GM21576 (cell line): ENCODE data around the gene ALDH1A3.

Source experiments
- ATAC-seq: cut with Tn5 transposase; IDR thresholded peaks from one replicate; pipeline ENCODE4 v1.9.1; 2021; ENCODE audit warnings: mild to moderate bottlenecking, moderate library complexity; ENCODE audit not compliant: unreplicated experiment

ALDH1A3 gene

GRCh38 chr15:100944986-100945385 lies 65.4 kb downstream of the ALDH1A3 start:
- ATAC-seq: no peak

- peak; percentile 56 for ATAC-seq
Measured at GRCh38 chr15:100947760-100948429, 68.3 kb downstream of the ALDH1A3 start.

DNA sequence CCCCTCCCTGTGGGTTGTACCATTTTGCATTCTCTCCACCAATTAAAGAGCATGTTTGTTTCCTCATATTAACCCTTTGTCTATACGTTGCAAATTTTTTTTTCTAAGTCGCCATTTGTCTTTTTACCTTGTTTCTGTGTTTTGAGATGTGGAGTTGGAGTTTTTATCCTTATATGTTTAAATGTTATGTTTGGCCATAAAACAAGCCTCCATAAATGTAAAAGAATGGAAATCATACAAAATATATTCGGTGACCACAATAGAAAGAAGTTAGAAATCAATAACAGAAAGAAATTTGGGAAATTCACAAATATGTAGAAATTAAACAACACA lies 68.8 kb downstream of the ALDH1A3 start:
- ATAC-seq: no peak

DNA sequence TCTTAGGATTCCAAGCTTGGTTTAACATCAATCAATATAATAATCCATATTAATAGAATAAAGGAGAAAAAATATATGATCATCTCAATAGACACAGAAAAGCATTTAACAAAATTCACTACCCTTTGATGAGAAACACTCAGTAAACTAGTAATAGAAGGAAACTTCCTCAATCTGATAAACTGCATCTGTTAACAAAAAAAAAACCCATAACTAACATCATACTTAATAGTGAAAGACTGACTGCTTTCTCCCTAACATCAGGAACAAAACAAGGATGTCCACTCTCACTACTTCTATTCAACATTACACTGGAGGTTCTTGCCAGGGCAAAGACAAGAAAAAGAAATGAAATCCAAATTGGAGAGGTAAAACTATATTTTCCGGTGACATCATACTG lies 70.1 kb downstream of the ALDH1A3 start:
- ATAC-seq: no peak

DNA sequence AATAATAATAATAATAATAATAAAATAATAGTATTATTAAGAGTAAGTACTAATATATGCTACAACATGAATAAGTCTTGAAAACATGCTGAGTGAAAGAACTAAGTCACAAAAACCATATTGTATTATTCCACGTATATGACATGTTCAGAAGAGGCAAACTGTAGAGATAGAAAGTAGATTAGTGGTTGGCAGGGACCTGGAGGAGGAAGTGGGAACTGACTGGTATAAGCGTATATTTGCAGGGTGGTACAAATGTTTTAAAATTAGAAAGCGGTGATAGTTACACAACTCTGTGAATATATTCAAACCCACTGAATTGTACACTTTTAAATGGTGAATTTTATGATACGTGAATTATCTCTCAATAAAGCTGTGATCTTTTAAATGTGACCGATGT lies 72.3 kb downstream of the ALDH1A3 start:
- no peak for ATAC-seq

DNA sequence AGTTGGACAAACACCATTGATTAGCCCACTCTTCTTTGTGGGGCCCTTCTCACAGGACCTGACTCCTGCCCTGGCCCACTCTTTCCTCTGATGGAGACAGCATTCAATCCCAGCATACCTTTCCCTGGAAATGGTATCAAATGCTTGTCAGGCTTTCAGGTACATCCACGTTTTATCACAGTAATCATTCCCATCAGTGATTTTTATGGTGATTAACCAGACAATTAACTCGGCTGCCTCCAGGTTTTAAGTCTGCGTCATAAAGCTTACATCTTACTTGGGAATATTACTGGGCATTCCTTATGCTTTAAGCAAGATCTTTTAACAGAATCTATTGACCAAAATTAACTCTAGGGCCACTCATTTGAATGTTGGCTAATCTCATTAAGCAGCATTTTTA lies 72.9 kb downstream of the ALDH1A3 start:
- no peak for ATAC-seq

- peak; percentile 48 for ATAC-seq
Measured at GRCh38 chr15:100958326-100959065, 78.9 kb downstream of the ALDH1A3 start.

GRCh38 chr15:100959066-100960050 lies 79.7 kb downstream of the ALDH1A3 start:
- no peak for ATAC-seq
